PC-9 (cell line): ENCODE measurements around the gene LINS1.

ENCODE experiments used
- CTCF ChIP-seq: fragments of 200-600 bp; sonication (generic); conservative IDR thresholded peaks from 2 replicates; pipeline ENCODE4 v1.6.1; 2017; ENCODE audit warnings: mixed run types, antibody characterized with exemption, mild to moderate bottlenecking, moderate library complexity
- EZH2 ChIP-seq: fragments of 200-600 bp; sonication (generic); IDR thresholded peaks from 2 replicates; pipeline ENCODE4 v1.8.0; 2017; ENCODE audit warnings: antibody characterized with exemption, low read depth

- no peak for TF ChIP-seq CTCF
- TF ChIP-seq EZH2 = no peak
Measured at GRCh38 chr15:100645671-100646070, 43.7 kb upstream of the LINS1 start.
